Uterus (tissue), 4 donors: ENCODE data around the gene ASIC4. TPM values are rescaled to one million over a fixed set of nuclear protein-coding genes. Genes with fewer than 3 reads are reported as not detected.

Experiments used
- DNase-seq, 2 donors: peaks; one replicate each; pipeline ENCODE4 v3.0.0-alpha.2; 2019 to 2020
- H3K27ac ChIP-seq, 2 donors: fragments of 200-600 bp; sonication (generic); 1 replicate in 1 of 2; 2 replicates in 1 of 2; pipeline ENCODE4 v1.5.1; 2016 to 2018
- H3K27me3 ChIP-seq, 2 donors: fragments of 200-600 bp; sonication (generic); one replicate each; pipeline ENCODE4 v1.5.1; 2018 to 2019; ENCODE audit warnings: control low read depth in 1 of 2
- H3K36me3 ChIP-seq, 2 donors: fragments of 200-600 bp; sonication (generic); one replicate each; pipeline ENCODE4 v1.5.1; 2019; ENCODE audit warnings: control low read depth in 1 of 2
- H3K4me1 ChIP-seq, 2 donors: fragments of 200-600 bp; sonication (generic); one replicate each; pipeline ENCODE4 v1.5.1; 2018 to 2019; ENCODE audit warnings: control low read depth in 1 of 2
- H3K4me3 ChIP-seq, 2 donors: fragments of 200-600 bp; sonication (generic); 1 replicate in 1 of 2; 2 replicates in 1 of 2; pipeline ENCODE4 v1.5.1; 2018 to 2019; ENCODE audit warnings: mild to moderate bottlenecking in 1 of 2
- H3K9me3 ChIP-seq, 2 donors: fragments of 200-600 bp; sonication (generic); one replicate each; pipeline ENCODE4 v1.5.1; 2019; ENCODE audit warnings: control low read depth in 1 of 2
- CTCF ChIP-seq, 4 experiments: fragments of 200-600 bp in 2 of 4; fragments of 450-650 bp in 2 of 4; sonication (generic) in 2 of 4; IDR thresholded peaks; one replicate each; pipeline ENCODE4 v1.5.1; 2016 to 2019; ENCODE audit warnings: antibody characterized with exemption in 4 of 4, mild to moderate bottlenecking in 2 of 4, moderate library complexity in 1 of 4
- POLR2A ChIP-seq, 2 donors: fragments of 450-650 bp; IDR thresholded peaks; one replicate each; pipeline ENCODE4 v1.6.1; 2016; ENCODE audit warnings: antibody characterized with exemption in 2 of 2, mild to moderate bottlenecking in 1 of 2, moderate library complexity in 1 of 2
- intact Hi-C: fragments of 100-400 bp; cut with DNase I; formaldehyde crosslinking; loops from one replicate; pipeline ENCODE4 v1.15.1; 2023; ENCODE audit warnings: low total_unique reads
- total RNA-seq, 4 donors: library from RNA; depleted of rRNA in 3 of 4; stranded (reverse); fragments of >200 nt in 3 of 4; gene quantifications; one replicate each; pipeline versions ENCODE4 v1.1.0 to v1.2.4, GENCODE V29; 2014 to 2023
- donor health status: DM: yes; HTN: yes; CAD: no.

The ASIC4 gene
- total RNA-seq, 4 donors from 2014 or later = 0.21 to 0.30 TPM; not detected in 2

DNA sequence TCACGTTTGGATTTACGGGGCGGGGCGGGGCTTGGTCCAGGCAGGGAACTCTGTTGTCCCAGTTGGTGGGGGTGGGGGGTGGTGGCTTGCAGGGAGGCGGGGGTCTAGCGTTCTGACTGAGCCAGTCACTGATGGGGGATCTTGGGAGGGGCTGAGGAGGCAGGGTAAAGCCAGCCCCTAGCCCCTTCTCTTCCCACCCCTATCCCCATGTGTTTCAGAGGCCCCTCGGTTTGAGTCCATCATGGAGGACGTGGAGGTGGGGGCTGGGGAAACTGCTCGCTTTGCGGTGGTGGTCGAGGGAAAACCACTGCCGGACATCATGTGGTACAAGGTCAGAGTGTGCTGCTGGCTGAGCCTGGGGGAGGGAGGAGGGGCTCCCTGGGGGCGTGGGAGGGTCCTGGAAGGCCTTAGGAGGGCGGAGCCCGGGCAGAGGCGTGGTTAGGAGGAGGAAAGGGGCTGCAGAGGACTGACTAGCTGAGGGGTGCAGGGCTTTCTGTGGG is 37.6 kb upstream of the ASIC4 start:
- peaks cover 0 to 5% of the 10 kb centered on the region in 2 donors for H3K4me1 ChIP-seq

GRCh38 chr2:219477179-219477578 is 37.1 kb upstream of the ASIC4 start:
- Histone ChIP-seq H3K27me3 (no peaks in the 10 kb centered on the region), H3K36me3 (no peaks in the 10 kb centered on the region), H3K9me3 (no peaks in the 10 kb centered on the region), H3K4me1 (peaks cover 0 to 5% of the 10 kb centered on the region in 2 donors), H3K27ac (no peak overlapping the region), H3K4me3 (no peak overlapping the region)
- DNase-seq = no peak
- TF ChIP-seq CTCF (IDR thresholded peaks at IDR 0.05) (no peak), POLR2A (IDR thresholded peaks at IDR 0.05) (no peak)
- intact Hi-C loops = loop anchor here (5.0 kb wide), 1 partner anchor 50 kb away; no protein-coding TSS in a partner anchor

More for the DNA sequence above, 37.6 kb upstream of the ASIC4 start:
- Histone ChIP-seq H3K27ac (peak overlapping the region; percentile 64 to 66), H3K4me3 (no peak overlapping the region), H3K9me3 (no peaks in the 10 kb centered on the region), H3K36me3 (no peaks in the 10 kb centered on the region), H3K27me3 (no peaks in the 10 kb centered on the region)
- DNase-seq = peak; percentile 62 to 66
- TF ChIP-seq CTCF (IDR thresholded peaks at IDR 0.05) (no peak), POLR2A (IDR thresholded peaks at IDR 0.05) (no peak)
- intact Hi-C loops = loop anchor here (5.0 kb wide), 1 partner anchor 51 kb away; no protein-coding TSS in a partner anchor

DNA sequence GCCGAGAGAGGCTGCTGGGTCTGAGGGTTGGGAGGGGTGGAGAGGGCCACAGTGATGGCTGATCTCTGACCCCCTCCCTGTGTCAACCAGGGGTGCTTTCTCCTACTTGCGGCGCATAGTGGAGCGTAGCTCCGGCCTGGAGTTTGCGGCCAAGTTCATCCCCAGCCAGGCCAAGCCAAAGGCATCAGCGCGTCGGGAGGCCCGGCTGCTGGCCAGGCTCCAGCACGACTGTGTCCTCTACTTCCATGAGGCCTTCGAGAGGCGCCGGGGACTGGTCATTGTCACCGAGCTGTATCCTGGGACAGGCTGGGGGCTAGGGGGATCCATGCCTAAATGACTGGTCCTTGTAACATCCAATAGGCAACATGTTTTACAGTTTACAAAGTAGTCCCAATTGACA is 36.5 kb upstream of the ASIC4 start:
- no peaks in the 10 kb centered on the region for H3K36me3 ChIP-seq
- no peak overlapping the region for H3K4me3 ChIP-seq
- intact Hi-C loops = loop anchor here (5.0 kb wide), 1 partner anchor 49 kb away; no protein-coding TSS in a partner anchor
- H3K27me3 ChIP-seq = no peaks in the 10 kb centered on the region
- H3K9me3 ChIP-seq = no peaks in the 10 kb centered on the region
- H3K4me1 ChIP-seq = peaks cover 0 to 5% of the 10 kb centered on the region in 2 donors
- no peak overlapping the region for H3K27ac ChIP-seq
- TF ChIP-seq CTCF (IDR thresholded peaks at IDR 0.05) (no peak), POLR2A (IDR thresholded peaks at IDR 0.05) (no peak)
- DNase-seq = no peak

- no peak overlapping the region for H3K4me3 ChIP-seq
- no peaks in the 10 kb centered on the region for H3K36me3 ChIP-seq
- intact Hi-C loops = loop anchor here (5.0 kb wide), 1 partner anchor 48 kb away; no protein-coding TSS in a partner anchor
Measured at GRCh38 chr2:219478916-219479315, 35.4 kb upstream of the ASIC4 start.

More at GRCh38 chr2:219478916-219479315, 35.4 kb upstream of the ASIC4 start:
- no peaks in the 10 kb centered on the region for H3K9me3 ChIP-seq
- H3K4me1 ChIP-seq = peaks cover 0 to 5% of the 10 kb centered on the region in 2 donors
- TF ChIP-seq POLR2A (IDR thresholded peaks at IDR 0.05) (no peak), CTCF (IDR thresholded peaks at IDR 0.05) (no peak)
- no peak overlapping the region for H3K27ac ChIP-seq
- DNase-seq = no peak
- no peaks in the 10 kb centered on the region for H3K27me3 ChIP-seq
